GOT3 (cell line): ENCODE results near the gene ZMYM5.
A peak's percentile ranks its signal among the peaks of the same experiment; 100 is the strongest.
"Not testable (repeated sequence)": the region's sequence is repeated elsewhere in the genome, so short reads cannot be mapped to it uniquely, and the experiment has no call there.

Experiments used
- DNase-seq: peaks from one replicate; lab custom pipeline; 2025; ENCODE audit warnings: mixed read lengths; lab: John Stamatoyannopoulos, UW

The ZMYM5 gene

GRCh38 chr13:19863323-19864023 is at the start of gene ZMYM5:
TSS of gene ZMYM5 (minus strand) at chr13:19863649. CDS start at chr13:19852180, 11,469 bp downstream.
- DNase-seq, result peak; percentile 97

- DNase-seq, result no peak
Measured at GRCh38 chr13:19910336-19911072, 47.1 kb upstream of the ZMYM5 start.

- no peak for DNase-seq
Measured at GRCh38 chr13:19908350-19908986, 45.0 kb upstream of the ZMYM5 start.

- not testable (repeated sequence) for DNase-seq
Measured at GRCh38 chr13:19905487-19906195, 42.2 kb upstream of the ZMYM5 start.

GRCh38 chr13:19890030-19890429 is 26.6 kb upstream of the ZMYM5 start:
- no peak for DNase-seq

GRCh38 chr13:19888799-19889198 is 25.4 kb upstream of the ZMYM5 start:
- DNase-seq, result no peak

GRCh38 chr13:19882231-19882630 is 18.8 kb upstream of the ZMYM5 start:
- no peak for DNase-seq

- DNase-seq, result no peak
Measured at GRCh38 chr13:19881641-19882040, 18.2 kb upstream of the ZMYM5 start.

GRCh38 chr13:19864746-19865309 is 1.4 kb upstream of the ZMYM5 start:
- peak; percentile 67 for DNase-seq

GRCh38 chr13:19864024-19864745 is 736 bp upstream of the ZMYM5 start:
- DNase-seq, result peak; percentile 67

- DNase-seq, result no peak
Measured at GRCh38 chr13:19862481-19863313, 752 bp downstream of the ZMYM5 start.

- no peak for DNase-seq
Measured at GRCh38 chr13:19861762-19862161, 1.7 kb downstream of the ZMYM5 start.

- DNase-seq, result no peak
Measured at GRCh38 chr13:19860884-19861655, 2.4 kb downstream of the ZMYM5 start.

- DNase-seq, result not testable (repeated sequence)
Measured at GRCh38 chr13:19857637-19858036, 5.8 kb downstream of the ZMYM5 start.

GRCh38 chr13:19852766-19853165 is 10.7 kb downstream of the ZMYM5 start:
- DNase-seq, result no peak

- no peak for DNase-seq
Measured at GRCh38 chr13:19845758-19846157, 17.7 kb downstream of the ZMYM5 start.

- no peak for DNase-seq
Measured at GRCh38 chr13:19838865-19839275, 24.6 kb downstream of the ZMYM5 start.

- no peak for DNase-seq
Measured at GRCh38 chr13:19836472-19836871, 27.0 kb downstream of the ZMYM5 start.

- DNase-seq, result no peak
Measured at GRCh38 chr13:19834704-19835103, 28.7 kb downstream of the ZMYM5 start.

GRCh38 chr13:19822673-19823072 is 40.8 kb downstream of the ZMYM5 start:
- no peak for DNase-seq
